Stimulated activated CD4-positive, alpha-beta T cell treated with anti-CD3 and anti-CD28 coated beads, Interleukin-12 subunit alpha, Interleukin-12 subunit beta, amount 100 ng/mL, for 48 hours (primary cell): ENCODE results near the gene GHR.
"Not testable (repeated sequence)": the region's sequence is repeated elsewhere in the genome, so short reads cannot be mapped to it uniquely, and the experiment has no call there.

Source experiments
- DNase-seq, 3 donors: peaks; one replicate each; pipeline ENCODE4 v3.0.0-alpha.2; 2020; ENCODE audit warnings: low read depth in 2 of 3, low spot score in 1 of 3

The GHR gene

DNA sequence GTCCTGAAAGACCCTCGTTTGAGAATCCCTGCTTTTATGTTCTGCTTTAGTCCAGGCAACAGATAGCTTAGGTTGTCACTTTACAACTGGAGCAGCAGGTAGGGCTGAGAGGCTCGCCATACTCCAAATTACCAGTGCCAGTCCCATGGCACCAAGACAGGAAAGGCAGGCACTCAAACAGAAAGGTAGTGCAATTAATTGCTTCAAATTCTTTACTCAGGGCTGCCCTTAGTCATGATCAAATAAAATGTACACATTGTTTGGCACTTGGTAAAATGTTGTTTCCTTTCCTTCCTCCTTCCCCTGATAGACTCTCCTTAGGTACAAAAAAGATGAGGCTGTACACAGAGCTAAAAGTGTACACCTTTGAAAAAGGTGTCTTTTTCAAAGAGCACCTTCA, 217.6 kb downstream of the GHR start:
- DNase-seq = no peak

DNA sequence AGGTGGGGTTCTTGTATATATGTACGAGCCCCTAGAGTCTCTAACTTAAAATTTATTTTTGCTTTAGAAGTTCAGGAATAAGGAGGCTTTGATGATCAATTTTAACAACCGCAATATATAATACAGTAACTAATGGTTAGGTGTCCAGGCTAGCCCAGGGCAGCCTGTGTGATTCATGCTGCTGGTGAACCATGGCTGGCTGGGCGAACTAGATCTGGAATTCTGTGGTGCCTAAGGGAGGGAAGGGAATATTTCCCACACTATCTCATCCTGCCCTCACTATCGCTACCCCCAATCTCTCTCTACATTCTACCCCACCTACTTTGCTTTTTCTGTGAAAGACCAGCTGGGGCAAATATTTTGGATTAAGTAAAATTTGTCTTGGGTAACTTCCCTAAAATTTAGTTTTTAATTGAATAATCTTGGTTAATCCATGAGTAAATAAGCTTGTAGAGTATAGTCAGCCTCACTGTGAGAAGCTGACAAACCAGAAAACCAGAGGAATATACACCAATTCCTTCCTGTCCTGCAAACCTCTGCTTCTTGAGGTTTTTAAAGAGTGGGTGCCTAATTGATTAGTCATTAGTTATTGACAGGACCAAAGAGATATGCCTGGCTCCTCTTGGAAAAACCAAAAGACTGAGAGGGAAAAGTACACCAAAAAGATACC, 218.2 kb downstream of the GHR start:
- no peak for DNase-seq

DNA sequence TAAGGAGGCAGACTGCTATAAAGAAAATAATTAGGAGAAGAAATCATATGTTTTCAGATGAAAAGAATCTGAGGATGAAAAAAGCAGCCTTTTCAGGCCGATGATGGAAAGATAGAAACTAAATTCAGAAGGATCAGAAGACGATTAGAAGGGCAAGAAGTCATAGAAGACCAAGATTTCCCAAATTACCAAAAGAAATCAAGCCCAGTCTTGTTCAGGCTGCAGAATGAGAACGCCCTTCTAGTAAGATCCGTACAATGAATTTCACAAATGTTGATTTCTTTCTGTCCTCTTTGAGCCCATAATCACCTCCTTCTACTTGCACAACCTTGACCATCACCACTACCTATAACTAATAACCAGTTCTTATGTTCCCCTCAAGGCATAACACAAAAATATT, 218.8 kb downstream of the GHR start:
- DNase-seq = no peak

DNA sequence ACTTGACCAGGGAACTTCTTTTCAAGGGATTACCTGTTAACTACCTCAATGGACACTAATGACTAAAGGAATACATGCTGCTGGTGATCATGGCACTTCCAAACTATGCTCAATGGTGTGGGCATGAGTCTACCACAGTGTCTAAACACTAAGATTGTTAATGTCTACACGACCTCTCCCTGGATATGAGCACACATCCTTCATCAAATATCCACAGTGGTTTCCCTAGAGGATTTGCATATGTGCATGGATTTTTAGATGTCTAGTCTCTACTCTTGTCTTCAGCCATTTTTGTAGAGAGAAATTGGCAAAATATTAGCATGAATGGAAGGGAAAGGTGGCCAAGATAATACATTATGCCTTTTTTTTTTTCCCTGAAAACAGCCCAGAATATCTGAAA, 220.1 kb downstream of the GHR start:
- DNase-seq = no peak

DNA sequence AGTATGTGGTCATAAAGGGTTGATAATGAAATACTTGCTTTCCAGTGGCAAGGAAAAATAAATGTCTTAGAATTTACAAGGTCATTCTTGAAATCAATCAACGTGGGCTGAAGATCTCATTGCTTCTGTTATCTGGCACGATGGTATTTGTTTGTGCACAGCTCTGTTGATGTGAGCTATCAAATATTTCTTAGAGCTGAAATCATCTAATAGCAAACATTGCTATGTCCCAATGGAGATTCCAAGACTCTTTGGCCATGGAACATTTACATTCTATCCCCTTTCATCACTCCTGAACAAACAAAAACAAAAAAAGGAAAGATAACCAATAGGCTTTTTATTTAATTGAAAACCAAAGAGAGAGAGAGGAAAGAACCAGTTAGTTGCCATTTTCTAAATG, 221.9 kb downstream of the GHR start:
- no peak for DNase-seq

DNA sequence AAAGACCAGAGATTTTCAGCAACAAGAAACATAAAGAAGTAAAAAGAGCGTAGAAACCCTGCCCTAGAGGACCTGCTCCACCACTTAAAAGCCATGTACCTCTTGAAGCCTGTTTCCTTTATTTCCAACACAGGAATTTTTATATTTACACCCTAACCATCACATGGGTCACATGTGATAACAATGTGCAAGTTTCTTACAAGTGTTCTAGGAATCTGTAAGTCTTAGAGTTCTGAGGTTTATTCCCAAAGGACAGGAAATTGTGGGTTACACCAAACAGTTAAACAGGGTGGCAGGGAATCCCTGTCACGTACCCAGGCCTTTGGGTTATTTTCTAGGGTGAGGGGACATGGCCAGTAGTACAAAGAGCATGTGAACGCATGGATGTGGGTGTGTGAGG, 224.8 kb downstream of the GHR start:
- no peak for DNase-seq

DNA sequence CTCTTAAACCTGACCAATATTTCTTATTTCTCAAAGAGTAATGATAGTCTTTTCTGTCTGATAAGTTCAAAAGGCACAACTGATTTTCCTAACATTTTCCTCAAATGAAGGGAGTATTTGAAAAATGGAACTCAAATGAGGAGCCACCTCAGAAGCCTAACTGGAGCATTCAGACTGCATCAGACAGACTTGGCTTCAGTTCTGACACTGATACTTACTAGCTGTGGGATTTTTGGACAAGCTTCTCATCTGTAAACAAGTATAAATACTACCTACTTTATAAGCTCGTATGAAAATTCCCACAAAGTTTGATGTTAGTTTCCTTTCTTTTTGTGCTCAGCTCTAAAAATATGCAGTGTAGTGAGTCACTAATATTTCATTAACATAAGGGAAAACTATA, 225.7 kb downstream of the GHR start:
- DNase-seq = no peak

DNA sequence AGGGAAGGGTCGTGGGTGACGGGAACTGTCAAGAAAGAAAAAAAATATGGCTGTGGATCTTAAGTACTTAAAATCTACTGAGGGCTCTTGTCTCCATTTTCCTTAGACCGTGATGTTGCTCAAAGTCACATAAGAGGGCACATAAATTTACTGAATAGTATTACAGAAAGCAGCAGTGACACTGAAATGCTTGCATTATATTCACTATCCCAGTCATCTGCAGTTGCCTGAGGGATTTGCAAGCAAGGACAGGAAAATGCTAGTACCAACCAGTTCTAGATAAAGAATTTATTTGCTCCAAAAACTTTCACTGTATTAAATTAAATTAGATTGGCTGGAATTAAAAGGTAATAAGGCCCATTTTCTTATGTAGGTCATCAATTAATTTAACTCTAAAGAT, 226.8 kb downstream of the GHR start:
- no peak for DNase-seq

DNA sequence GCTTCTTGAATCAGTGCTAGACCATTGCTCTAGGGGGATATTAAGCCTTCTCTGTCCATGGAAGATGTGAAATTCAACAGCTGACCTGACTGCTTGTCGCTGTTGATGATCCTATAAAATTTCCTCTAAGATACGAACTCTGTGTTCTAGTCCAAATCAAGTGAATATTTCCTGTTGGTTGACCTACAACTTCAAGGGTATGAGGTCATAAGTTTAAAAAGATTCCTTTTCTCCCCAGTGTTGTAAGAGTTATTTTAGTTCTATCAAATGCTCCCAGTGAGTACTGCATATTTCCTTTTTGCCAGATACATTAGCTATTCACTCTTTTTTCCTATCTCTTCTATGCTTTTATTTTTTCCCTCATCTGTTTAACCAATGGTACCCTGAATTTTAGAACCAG, 230.5 kb downstream of the GHR start:
- no peak for DNase-seq

DNA sequence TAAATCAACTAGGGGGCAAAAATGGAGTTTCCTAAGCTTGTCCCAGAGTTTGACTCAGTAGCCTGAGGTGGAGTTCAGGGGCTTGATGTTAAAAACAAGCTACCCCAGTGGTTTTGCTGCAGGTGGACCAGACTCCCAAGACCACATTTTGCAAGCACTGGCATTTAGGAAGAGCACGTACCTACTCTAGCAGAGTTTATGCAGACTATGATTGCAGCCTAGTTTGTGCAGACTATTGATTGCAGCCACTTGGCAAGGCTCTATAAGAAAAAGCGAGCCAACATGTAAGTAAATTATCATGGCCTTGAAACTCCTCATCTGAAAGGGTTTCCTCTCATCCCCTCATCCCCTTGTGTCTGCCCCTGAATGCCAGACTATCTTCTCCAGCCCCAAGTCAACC, 231.4 kb downstream of the GHR start:
- no peak for DNase-seq

DNA sequence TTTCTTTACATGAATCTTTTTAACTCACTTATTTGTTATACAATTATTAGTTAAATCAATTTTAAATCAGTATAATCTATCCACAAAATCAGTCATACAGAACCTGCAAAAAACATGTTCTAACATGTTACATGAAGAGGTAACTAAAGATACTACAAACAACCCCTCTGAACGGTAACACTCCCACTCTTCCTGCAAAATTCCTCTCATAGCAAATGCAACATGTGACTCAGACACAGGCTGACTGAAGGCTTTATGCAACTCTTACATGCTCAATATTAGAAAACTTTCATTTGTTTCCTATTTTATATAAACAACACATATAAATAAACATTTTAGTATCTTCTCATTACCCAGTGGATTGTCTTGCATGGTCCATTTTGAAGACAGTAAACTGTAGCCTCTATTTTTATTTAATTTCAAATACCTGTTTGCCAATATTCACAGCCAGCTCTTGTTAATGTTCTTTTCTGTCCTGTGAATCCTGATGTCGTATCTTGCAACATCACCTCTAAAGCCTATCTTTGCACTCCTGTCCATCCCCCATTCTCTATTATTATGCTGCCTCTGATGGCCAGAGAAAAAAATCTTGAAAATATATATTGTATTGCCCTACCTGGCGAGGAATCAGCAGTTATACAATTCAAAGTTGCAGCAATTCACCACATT, 232.9 kb downstream of the GHR start:
- no peak for DNase-seq

DNA sequence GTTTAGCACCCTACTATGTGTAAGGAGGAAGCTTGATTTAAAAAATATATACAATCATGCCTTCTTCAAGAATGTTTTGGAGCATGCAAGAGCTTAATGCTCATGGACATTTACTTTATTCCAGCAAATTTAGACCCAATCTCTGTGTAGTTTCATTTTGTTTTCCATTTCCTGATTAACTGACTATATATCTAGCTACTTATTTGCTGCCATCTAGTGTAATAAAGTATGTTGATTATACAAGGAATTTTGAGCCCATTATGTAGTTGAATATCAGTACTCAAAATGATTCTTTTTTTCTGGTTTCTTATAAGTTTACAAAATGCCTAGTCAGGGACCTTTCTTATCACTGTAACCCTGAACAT, 233.4 kb downstream of the GHR start:
- no peak for DNase-seq

DNA sequence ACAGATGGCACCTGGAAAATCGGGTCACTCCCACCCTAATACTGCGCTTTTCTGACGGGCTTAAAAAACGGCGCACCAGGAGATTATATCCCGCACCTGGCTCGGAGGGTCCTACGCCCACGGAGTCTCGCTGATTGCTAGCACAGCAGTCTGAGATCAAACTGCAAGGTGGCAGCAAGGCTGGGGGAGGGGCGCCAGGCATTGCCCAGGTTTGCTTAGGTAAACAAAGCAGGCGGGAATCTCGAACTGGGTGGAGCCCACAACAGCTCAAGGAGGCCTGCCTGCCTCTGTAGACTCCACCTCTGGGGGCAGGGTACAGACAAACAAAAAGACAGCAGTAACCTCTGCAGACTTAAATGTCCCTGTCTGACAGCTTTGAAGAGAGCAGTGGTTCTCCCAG, 236.6 kb downstream of the GHR start:
- DNase-seq = not testable (repeated sequence)

DNA sequence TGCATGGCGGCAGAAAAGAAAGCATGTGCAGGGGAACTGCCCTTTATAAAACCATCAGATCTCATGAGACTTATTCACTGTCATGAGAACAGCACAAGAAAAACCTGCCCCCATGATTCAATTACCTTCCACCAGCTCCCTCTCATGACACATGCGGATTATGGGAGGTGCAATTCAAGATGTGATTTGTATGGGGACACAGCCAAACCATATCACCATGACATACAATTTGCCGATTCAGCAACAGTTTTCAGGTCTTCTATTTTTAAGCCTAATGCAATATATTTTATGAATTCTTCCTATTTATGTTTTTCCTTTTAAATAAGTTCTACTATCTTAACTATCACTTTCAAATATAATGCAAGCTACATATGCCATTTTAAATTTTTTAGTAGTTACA, 242.6 kb downstream of the GHR start:
- DNase-seq = no peak

DNA sequence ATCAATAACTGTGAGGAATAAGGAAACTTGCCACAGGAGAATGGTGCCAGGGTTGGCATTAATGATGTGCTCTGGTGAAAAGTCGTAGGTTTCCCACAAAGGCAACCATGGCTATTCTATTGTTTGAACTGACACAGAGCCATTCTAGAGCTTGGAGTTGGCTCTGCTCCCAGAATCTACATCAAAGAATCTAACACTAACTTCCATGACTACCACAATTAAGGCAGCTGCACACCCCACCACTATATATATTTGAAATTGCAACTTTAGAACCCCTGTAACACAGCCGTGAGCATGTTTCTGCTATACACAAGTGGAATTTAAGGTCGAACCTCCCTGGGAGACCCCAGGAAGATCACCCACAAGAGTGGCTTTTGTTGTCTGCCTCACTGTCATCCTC, 243.6 kb downstream of the GHR start:
- no peak for DNase-seq

DNA sequence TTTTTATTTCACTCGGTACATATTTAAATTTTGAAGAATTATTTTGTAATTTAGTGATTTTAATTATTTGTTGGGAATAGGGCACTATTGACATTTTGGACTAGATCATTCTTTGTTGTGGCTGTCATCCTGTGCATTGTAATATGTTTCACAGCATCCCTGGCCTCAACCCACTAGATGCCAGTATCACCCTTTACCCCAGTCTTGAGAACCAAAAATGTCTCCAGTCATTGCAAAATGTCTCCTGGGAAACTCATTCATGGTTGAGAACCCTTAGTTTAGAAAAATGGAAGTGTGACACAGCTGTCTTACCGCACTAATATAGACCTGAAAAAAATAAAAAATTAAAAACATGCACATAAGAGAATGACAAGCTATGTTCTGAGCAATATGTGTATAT, 245.0 kb downstream of the GHR start:
- no peak for DNase-seq

DNA sequence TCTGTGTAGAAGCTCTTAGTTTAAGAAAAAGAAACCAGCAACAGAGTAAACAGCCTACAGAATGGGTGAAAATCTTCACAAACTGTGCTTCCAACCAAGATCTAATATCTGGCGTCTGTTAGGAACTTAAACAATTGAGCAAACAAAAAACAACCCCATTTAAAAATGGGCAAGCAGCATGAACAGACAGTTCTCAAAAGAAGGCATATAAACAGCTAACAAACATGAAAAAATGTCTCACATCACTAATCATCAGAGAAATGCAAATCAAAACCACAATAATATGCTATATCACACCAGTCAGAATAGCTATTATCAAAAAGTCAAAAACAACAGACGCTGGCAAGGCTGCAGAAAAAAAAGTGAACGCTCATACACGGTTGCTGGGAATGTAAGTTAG, 249.7 kb downstream of the GHR start:
- DNase-seq = no peak

DNA sequence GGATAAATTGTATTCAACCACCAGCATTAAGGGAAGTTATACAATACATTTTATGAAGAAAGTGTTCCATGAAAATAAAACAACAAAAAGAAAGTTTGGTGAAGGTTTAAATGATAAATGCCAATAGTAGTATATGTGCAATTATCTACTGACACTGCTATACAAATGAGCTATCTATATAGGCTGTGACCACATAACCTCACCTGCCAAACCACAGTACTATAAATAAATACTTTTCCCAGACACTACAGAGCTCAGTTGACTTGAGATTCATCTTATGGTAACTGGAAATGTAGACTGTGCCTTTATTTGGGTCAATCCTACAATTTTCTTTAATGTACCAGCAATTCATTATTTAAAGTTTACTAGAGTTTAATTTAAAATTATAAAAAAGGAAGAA, 252.4 kb downstream of the GHR start:
- no peak for DNase-seq

DNA sequence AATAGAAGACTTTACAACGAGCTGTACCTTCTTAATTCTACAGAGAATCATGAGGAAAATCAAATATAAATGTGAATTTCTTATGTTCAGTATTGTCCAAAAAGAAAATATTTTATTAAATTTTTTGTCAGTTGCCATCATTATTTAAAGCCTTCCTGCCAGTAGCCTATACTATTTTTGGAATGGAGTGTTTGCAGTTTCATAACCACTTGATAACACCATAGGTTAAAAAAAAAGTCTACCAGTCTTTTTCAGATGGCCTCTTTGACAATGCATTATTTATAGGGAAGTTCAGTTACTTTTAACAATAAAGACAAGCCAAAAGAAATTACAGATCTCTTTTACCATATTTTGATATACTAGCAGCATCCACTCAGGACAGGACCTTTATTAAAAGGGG, 253.1 kb downstream of the GHR start:
- DNase-seq = no peak

DNA sequence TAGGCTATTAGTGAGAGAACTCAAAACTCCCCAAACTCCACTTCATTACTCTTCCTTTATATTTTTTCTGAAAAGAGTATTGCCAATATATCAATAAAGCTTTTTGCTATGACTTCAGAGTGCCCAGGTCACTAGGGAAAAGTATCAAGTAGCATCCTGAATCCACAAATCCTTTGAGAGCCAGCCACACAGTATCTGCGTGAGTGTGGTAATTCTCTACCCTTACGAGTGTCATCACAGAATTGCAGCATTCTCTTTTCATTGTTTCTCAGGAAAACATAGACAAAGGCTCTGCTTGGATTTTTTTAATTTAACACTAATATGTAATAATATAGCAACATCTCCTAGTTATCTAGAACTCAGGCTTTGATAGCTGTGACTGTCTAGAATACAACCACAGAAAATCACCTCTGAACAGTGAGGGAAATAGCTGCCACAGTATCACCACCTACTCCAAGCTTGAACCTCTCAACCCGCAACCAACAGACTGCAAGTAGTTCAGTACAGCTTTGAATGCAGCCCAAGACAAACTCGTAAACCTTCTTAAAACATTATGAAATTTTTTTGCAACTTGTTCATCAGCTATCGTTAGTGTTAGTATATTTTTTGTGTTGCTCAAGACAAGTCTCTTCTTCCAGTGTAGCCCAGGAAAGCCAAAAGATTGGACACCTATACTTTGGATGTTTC, 254.1 kb downstream of the GHR start:
- no peak for DNase-seq

DNA sequence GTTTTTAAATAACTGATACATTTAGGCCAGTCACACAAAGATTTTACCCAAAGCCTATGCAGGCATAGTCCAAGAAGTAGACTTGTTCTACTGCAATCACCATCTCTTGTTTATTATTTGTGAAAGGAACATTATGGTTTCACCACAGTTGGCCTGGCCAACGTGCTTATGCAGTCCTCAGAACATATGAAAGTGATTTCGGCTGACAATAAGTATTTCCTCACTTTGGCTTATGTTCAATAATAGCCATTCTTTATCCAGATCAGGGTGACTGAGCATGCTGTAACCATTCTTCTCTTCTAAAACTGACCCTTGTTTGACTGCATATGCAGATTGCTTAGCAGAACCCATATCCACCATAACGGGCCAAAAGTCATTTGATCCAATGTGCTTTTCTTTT, 256.8 kb downstream of the GHR start:
- DNase-seq = no peak

DNA sequence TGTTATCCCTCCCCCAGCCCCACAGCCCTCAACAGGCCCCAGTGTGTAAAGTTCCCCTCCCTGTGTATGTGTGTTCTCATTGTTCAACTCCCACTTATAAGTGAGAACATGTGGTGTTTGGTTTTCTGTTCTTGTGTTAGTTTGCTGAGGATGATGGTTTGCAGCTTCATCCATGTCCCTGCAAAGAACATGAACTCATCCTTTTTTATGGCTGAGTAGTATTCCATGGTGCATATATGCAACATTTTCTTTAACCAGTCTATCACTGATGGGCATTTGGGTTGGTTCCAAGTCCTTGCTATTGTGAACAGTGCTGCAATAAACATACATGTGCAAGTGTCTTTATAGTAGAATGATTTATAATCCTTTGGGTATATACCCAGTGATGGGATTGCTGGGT, 261.8 kb downstream of the GHR start:
- DNase-seq = not testable (repeated sequence)

DNA sequence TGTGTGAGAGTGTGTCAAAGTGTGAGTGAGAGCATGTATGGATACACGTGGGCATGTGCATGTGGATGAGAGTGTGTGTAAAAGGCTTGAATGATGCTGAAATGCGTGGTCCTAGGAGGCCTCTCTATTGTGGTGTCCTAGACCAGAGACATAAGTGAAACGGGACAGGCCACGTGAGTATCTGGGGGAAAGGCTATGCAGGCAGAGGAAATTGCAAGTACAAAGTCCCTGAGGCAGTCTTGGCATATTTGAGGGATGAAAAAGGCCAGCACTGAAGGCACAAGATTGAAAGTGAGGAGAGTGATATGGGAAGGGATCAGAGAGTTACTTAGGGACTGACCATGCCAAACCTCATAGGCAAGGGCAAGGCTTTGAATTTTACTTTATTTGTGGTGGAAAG, 266.2 kb downstream of the GHR start:
- DNase-seq = no peak
